ENCODE measurements around the gene HSD3B7.

Gene HSD3B7

DNA sequence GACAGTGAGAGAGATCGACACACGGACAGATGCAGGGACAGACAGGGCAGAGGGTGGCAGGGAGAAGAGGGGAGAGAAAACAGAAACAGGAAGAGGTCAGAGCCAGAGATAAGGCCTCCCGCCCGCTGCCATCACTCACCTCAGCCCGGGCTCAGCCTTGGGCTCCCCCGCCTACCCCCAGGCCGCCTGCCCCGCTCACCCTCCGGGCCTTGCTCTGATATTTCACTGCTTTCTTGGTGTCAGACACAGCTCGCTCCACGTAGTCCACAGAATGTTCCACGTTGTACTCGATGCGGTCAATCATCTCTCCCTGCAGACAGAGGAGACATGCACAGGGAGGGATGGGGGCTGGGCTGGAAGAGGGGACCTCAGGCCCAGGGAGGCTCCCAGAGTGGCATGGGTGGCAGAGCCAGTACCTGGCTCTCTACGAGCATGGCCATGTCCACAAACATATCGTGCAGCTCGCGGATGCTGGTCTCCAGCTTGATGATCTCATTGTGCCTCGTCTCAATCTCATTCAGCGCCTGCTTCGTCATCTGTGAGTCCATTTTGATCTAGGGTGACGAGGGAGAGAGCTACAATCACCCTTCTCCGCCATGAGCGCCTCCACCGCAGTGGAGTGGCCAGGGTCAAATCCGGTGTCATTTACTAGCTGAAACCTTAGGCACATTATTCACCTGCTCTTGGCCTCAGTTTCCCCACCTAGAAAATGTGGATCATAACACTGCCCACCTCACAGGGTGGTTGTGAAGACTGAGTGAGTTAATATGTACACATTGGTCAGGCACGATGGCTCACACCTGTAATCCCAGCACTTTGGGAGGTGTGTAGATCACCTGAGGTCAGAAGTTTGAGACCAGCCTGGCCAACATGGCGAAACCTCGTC lies 8.2 kb downstream of the HSD3B7 start:
- Histone ChIP-seq H3K36me3 (ENCODE audit: control insufficient read depth in 2 of 2, insufficient read depth in 2 of 2, low read length in 2 of 2) (no peaks in the 10 kb centered on the region), H3K27ac (ENCODE audit: low read depth in 2 of 2, low read length in 2 of 2) (no peak overlapping the region), H3K9me3 (ENCODE audit: control insufficient read depth in 2 of 2, low read length in 2 of 2) (no peaks in the 10 kb centered on the region), H3K4me3 (ENCODE audit: low read length in 2 of 2) (no peak overlapping the region), H3K27me3 (ENCODE audit: control insufficient read depth in 2 of 2, insufficient read depth in 2 of 2, low read length in 2 of 2) (peaks cover 0 to 4% of the 10 kb centered on the region in 2 donors), H3K4me1 (ENCODE audit: control insufficient read depth in 2 of 2, insufficient read depth in 2 of 2, low read length in 2 of 2) (peaks cover 4 to 12% of the 10 kb centered on the region in 2 donors), H3K9ac (ENCODE audit: low read depth in 1 of 2, low read length in 2 of 2) (no peak overlapping the region)

GRCh38 chr16:30995927-30996323 lies 10.9 kb downstream of the HSD3B7 start:
- peak overlapping the region; percentile 65 to 75 for H3K4me3 ChIP-seq (ENCODE audit: low read length in 2 of 2)
- H3K4me1 ChIP-seq (ENCODE audit: control insufficient read depth in 2 of 2, insufficient read depth in 2 of 2, low read length in 2 of 2): peaks cover 4 to 12% of the 10 kb centered on the region in 2 donors
- H3K27me3 ChIP-seq (ENCODE audit: control insufficient read depth in 2 of 2, insufficient read depth in 2 of 2, low read length in 2 of 2): peaks cover 0 to 4% of the 10 kb centered on the region in 2 donors
- no peaks in the 10 kb centered on the region for H3K36me3 ChIP-seq (ENCODE audit: control insufficient read depth in 2 of 2, insufficient read depth in 2 of 2, low read length in 2 of 2)
- H3K27ac ChIP-seq (ENCODE audit: low read depth in 2 of 2, low read length in 2 of 2): peak overlapping the region; percentile 62 to 77
- no peaks in the 10 kb centered on the region for H3K9me3 ChIP-seq (ENCODE audit: control insufficient read depth in 2 of 2, low read length in 2 of 2)
- H3K9ac ChIP-seq (ENCODE audit: low read depth in 1 of 2, low read length in 2 of 2): peak overlapping the region in 1 of 2 donors; percentile 65

GRCh38 chr16:30996324-30996984 lies 11.4 kb downstream of the HSD3B7 start:
- Histone ChIP-seq H3K4me1 (ENCODE audit: control insufficient read depth in 2 of 2, insufficient read depth in 2 of 2, low read length in 2 of 2) (peaks cover 4 to 12% of the 10 kb centered on the region in 2 donors), H3K36me3 (ENCODE audit: control insufficient read depth in 2 of 2, insufficient read depth in 2 of 2, low read length in 2 of 2) (no peaks in the 10 kb centered on the region), H3K9me3 (ENCODE audit: control insufficient read depth in 2 of 2, low read length in 2 of 2) (no peaks in the 10 kb centered on the region), H3K27me3 (ENCODE audit: control insufficient read depth in 2 of 2, insufficient read depth in 2 of 2, low read length in 2 of 2) (peaks cover 0 to 4% of the 10 kb centered on the region in 2 donors), H3K9ac (ENCODE audit: low read depth in 1 of 2, low read length in 2 of 2) (peak overlapping the region; percentile 65 to 68), H3K27ac (ENCODE audit: low read depth in 2 of 2, low read length in 2 of 2) (peak overlapping the region; percentile 62 to 77), H3K4me3 (ENCODE audit: low read length in 2 of 2) (peak overlapping the region; percentile 75 to 77)

- Histone ChIP-seq H3K9me3 (ENCODE audit: control insufficient read depth in 2 of 2, low read length in 2 of 2) (no peaks in the 10 kb centered on the region), H3K9ac (ENCODE audit: low read depth in 1 of 2, low read length in 2 of 2) (peak overlapping the region; percentile 65 to 68), H3K27ac (ENCODE audit: low read depth in 2 of 2, low read length in 2 of 2) (peak overlapping the region; percentile 62 to 77), H3K4me1 (ENCODE audit: control insufficient read depth in 2 of 2, insufficient read depth in 2 of 2, low read length in 2 of 2) (peaks cover 4 to 12% of the 10 kb centered on the region in 2 donors), H3K36me3 (ENCODE audit: control insufficient read depth in 2 of 2, insufficient read depth in 2 of 2, low read length in 2 of 2) (no peaks in the 10 kb centered on the region), H3K27me3 (ENCODE audit: control insufficient read depth in 2 of 2, insufficient read depth in 2 of 2, low read length in 2 of 2) (peaks cover 0 to 4% of the 10 kb centered on the region in 2 donors), H3K4me3 (ENCODE audit: low read length in 2 of 2) (peak overlapping the region; percentile 75 to 77)
These were observed 12.1 kb downstream of the HSD3B7 start for GRCh38 chr16:30996985-30997724.

DNA sequence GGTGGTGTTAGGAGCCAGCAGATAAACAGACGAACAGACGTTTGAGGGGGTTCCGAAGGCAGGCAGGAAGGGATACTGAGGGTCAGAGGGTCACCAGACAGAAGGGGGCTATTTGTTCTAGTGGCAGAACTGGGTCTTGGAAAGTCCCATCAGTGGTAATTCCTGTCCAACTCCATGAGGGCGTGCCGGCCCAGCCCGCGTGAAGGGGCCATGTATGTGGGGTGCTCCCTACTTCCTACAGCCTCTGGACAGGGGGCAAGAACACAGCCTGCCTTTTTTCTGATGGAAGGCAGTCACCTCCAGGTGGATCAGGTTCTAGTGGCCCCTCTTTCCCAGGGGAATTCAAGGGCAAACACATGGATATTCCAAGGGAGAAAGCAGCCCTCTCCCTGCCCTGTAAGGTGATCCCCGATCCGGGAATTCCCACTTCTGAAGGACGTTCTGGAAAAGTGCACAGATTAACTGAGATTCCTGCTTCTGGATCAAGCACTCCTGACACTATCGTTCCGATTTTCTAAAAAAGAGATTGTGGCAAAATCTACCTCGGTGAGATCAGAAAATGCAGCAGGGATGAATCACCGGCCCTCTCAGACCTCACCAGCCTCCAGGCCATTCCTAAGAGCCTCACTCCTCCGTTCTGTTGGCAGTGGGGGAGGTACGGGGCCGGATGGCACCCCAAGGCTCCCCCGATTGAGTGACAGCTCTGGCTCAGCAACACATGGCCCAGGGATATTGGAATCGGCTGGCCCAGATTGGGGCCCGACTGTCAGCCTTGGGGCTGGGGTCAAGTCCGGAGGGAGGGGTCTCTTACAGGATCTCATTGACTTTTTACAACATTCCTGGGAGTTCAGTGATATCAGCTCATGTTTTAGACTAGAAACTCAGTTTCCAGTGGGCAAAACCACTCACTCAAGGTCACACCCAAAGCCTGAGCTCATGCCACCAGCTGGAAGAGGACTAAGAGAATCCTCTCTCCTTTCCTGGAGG lies 13.0 kb downstream of the HSD3B7 start:
- Histone ChIP-seq H3K27ac (ENCODE audit: low read depth in 2 of 2, low read length in 2 of 2) (peak overlapping the region in 1 of 2 donors; percentile 23), H3K27me3 (ENCODE audit: control insufficient read depth in 2 of 2, insufficient read depth in 2 of 2, low read length in 2 of 2) (peaks cover 0 to 4% of the 10 kb centered on the region in 2 donors), H3K9ac (ENCODE audit: low read depth in 1 of 2, low read length in 2 of 2) (peak overlapping the region; percentile 13 to 47), H3K4me3 (ENCODE audit: low read length in 2 of 2) (peak overlapping the region in 1 of 2 donors; percentile 59), H3K36me3 (ENCODE audit: control insufficient read depth in 2 of 2, insufficient read depth in 2 of 2, low read length in 2 of 2) (no peaks in the 10 kb centered on the region), H3K4me1 (ENCODE audit: control insufficient read depth in 2 of 2, insufficient read depth in 2 of 2, low read length in 2 of 2) (peaks cover 4 to 12% of the 10 kb centered on the region in 2 donors), H3K9me3 (ENCODE audit: control insufficient read depth in 2 of 2, low read length in 2 of 2) (no peaks in the 10 kb centered on the region)

GRCh38 chr16:30998852-30999761 lies 14.1 kb downstream of the HSD3B7 start:
- no peaks in the 10 kb centered on the region for H3K36me3 ChIP-seq (ENCODE audit: control insufficient read depth in 2 of 2, insufficient read depth in 2 of 2, low read length in 2 of 2)
- peaks cover 0 to 6% of the 10 kb centered on the region in 2 donors for H3K27me3 ChIP-seq (ENCODE audit: control insufficient read depth in 2 of 2, insufficient read depth in 2 of 2, low read length in 2 of 2)
- H3K4me3 ChIP-seq (ENCODE audit: low read length in 2 of 2): no peak overlapping the region
- H3K27ac ChIP-seq (ENCODE audit: low read depth in 2 of 2, low read length in 2 of 2): no peak overlapping the region
- H3K4me1 ChIP-seq (ENCODE audit: control insufficient read depth in 2 of 2, insufficient read depth in 2 of 2, low read length in 2 of 2): peaks cover 4 to 12% of the 10 kb centered on the region in 2 donors
- H3K9me3 ChIP-seq (ENCODE audit: control insufficient read depth in 2 of 2, low read length in 2 of 2): no peaks in the 10 kb centered on the region
- H3K9ac ChIP-seq (ENCODE audit: low read depth in 1 of 2, low read length in 2 of 2): no peak overlapping the region

DNA sequence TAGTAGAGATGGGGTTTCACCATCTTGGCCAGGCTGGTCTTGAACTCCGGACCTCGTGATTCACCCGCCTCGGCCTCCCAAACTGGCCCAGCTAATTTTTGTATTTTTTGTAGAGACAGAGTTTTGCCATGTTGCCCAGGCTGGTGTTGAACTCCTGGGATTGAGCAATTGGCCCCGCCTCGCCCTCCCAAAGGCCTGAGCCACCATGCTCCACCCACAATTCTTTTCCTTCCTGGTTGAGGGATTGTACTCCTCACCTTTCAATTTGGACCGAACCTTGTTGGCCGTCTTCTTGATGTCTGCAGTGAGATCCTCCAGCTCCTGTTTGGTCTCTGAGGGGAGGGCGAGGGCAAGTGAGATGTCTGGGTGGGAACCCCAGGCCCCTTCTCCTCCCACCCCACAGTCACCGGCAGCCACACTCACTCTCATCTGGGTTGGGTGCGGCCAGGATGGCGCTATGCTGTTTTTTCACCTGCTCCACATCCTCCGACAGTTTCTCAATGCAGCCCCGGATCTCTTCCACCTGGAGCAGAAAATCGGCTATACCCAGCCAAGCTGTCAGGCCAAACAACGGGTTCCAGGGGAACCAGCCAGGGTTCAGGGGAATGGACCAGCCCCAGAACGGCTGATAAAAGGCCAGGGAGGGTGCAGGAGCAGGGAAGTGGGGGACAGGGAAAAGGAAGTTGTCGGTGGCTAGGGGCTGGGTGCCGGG lies 15.8 kb downstream of the HSD3B7 start:
- Histone ChIP-seq H3K9me3 (ENCODE audit: control insufficient read depth in 2 of 2, low read length in 2 of 2) (no peaks in the 10 kb centered on the region), H3K4me3 (ENCODE audit: low read length in 2 of 2) (no peak overlapping the region), H3K27me3 (ENCODE audit: control insufficient read depth in 2 of 2, insufficient read depth in 2 of 2, low read length in 2 of 2) (peaks cover 0 to 9% of the 10 kb centered on the region in 2 donors), H3K27ac (ENCODE audit: low read depth in 2 of 2, low read length in 2 of 2) (no peak overlapping the region), H3K36me3 (ENCODE audit: control insufficient read depth in 2 of 2, insufficient read depth in 2 of 2, low read length in 2 of 2) (no peaks in the 10 kb centered on the region), H3K4me1 (ENCODE audit: control insufficient read depth in 2 of 2, insufficient read depth in 2 of 2, low read length in 2 of 2) (peaks cover 4 to 12% of the 10 kb centered on the region in 2 donors), H3K9ac (ENCODE audit: low read depth in 1 of 2, low read length in 2 of 2) (no peak overlapping the region)

- H3K4me3 ChIP-seq (ENCODE audit: low read length in 2 of 2): no peak overlapping the region
- no peak overlapping the region for H3K27ac ChIP-seq (ENCODE audit: low read depth in 2 of 2, low read length in 2 of 2)
- peaks cover 0 to 9% of the 10 kb centered on the region in 2 donors for H3K27me3 ChIP-seq (ENCODE audit: control insufficient read depth in 2 of 2, insufficient read depth in 2 of 2, low read length in 2 of 2)
- no peaks in the 10 kb centered on the region for H3K36me3 ChIP-seq (ENCODE audit: control insufficient read depth in 2 of 2, insufficient read depth in 2 of 2, low read length in 2 of 2)
- H3K4me1 ChIP-seq (ENCODE audit: control insufficient read depth in 2 of 2, insufficient read depth in 2 of 2, low read length in 2 of 2): peaks cover 2 to 8% of the 10 kb centered on the region in 2 donors
- no peak overlapping the region for H3K9ac ChIP-seq (ENCODE audit: low read depth in 1 of 2, low read length in 2 of 2)
- H3K9me3 ChIP-seq (ENCODE audit: control insufficient read depth in 2 of 2, low read length in 2 of 2): no peaks in the 10 kb centered on the region
These were observed 16.7 kb downstream of the HSD3B7 start for GRCh38 chr16:31001507-31002249.

All from mucosa of rectum (tissue), 2 donors.